Gastrocnemius medialis (tissue), 4 donors: ENCODE results near the gene CDKN1C.

Source experiments
- CTCF ChIP-seq, 5 experiments: fragments of 450-650 bp in 3 of 5; fragments of 200-600 bp in 2 of 5; sonication (generic) in 2 of 5; IDR thresholded peaks in 4 of 5; conservative IDR thresholded peaks in 1 of 5; 1 replicate in 4 of 5; 2 replicates in 1 of 5; pipeline ENCODE4 v1.5.1; 2016 to 2019; ENCODE audit warnings: antibody characterized with exemption in 5 of 5, mild to moderate bottlenecking in 3 of 5, moderate library complexity in 3 of 5
- POLR2A ChIP-seq, 2 donors: fragments of 450-650 bp; IDR thresholded peaks; one replicate each; pipeline ENCODE4 v1.6.1; 2017; ENCODE audit warnings: antibody characterized with exemption in 2 of 2, mild to moderate bottlenecking in 2 of 2, moderate library complexity in 2 of 2

GRCh38 chr11:2927121-2927800 lies 41.7 kb upstream of the CDKN1C start:
- TF ChIP-seq CTCF (IDR thresholded peaks at IDR 0.05 in 4 of 5, conservative IDR thresholded peaks at IDR 0.05 in 1 of 5), result no peak
- TF ChIP-seq POLR2A (IDR thresholded peaks at IDR 0.05), result no peak
